HG02678 (cell line): Measurements from ENCODE around the gene UAP1L1.

Experiments
- ATAC-seq: cut with Tn5 transposase; IDR thresholded peaks from one replicate; pipeline ENCODE4 v1.9.1; 2021; ENCODE audit warnings: mild to moderate bottlenecking, moderate library complexity; ENCODE audit not compliant: unreplicated experiment

UAP1L1 gene

GRCh38 chr9:137128158-137128861, 51.0 kb downstream of the UAP1L1 start:
- ATAC-seq = no peak

- ATAC-seq = no peak
These were observed 51.6 kb downstream of the UAP1L1 start for GRCh38 chr9:137128862-137129455.

- ATAC-seq = peak; percentile 79
These were observed 52.3 kb downstream of the UAP1L1 start for GRCh38 chr9:137129456-137130175.

GRCh38 chr9:137130176-137130755, 52.9 kb downstream of the UAP1L1 start:
- ATAC-seq = peak; percentile 29
